DND-41 (cell line): Measurements from ENCODE around the gene TLDC2.
"Not testable (repeated sequence)": the region's sequence is repeated elsewhere in the genome, so short reads cannot be mapped to it uniquely, and the experiment has no call there.

ENCODE experiments used
- ATAC-seq: fragments of 200-7000 bp; cut with Tn5 transposase; 3 replicates; pipeline ENCODE4 v1.9.1; 2021; ENCODE audit warnings: low read depth; ENCODE audit not compliant: insufficient read depth
- DNase-seq: peaks from one replicate; pipeline ENCODE4 v3.0.0-alpha.2; 2020
- H2AFZ ChIP-seq: 2 replicates; pipeline ENCODE4 v1.6.0; 2012; ENCODE audit warnings: low read depth, low read length
- H3K27ac ChIP-seq: 2 replicates; pipeline ENCODE4 v1.5.1; 2012; ENCODE audit warnings: low read length, inconsistent platforms
- H3K27me3 ChIP-seq: fragments of 200-600 bp; sonication (generic); 2 replicates; pipeline ENCODE4 v1.6.0; 2012; ENCODE audit warnings: low read length, mild to moderate bottlenecking, inconsistent platforms; ENCODE audit not compliant: insufficient read depth, poor library complexity
- H3K36me3 ChIP-seq: 2 replicates; pipeline ENCODE4 v1.5.1; 2012; ENCODE audit warnings: low read length, inconsistent platforms; ENCODE audit not compliant: insufficient read depth
- H3K4me1 ChIP-seq: 2 replicates; pipeline ENCODE4 v1.5.1; 2012; ENCODE audit warnings: mild to moderate bottlenecking, low read length; ENCODE audit not compliant: insufficient read depth
- H3K4me2 ChIP-seq: 2 replicates; pipeline ENCODE4 v1.6.0; 2012; ENCODE audit warnings: mild to moderate bottlenecking, moderate library complexity, low read length, inconsistent platforms; ENCODE audit not compliant: insufficient read depth
- H3K4me3 ChIP-seq, 2 experiments: fragments of 200-600 bp in 1 of 2; shearing (Covaris generic) in 1 of 2; 2 replicates each; pipeline ENCODE4 v1.5.1; 2012 to 2016; ENCODE audit warnings: inconsistent platforms in 2 of 2, low read length in 2 of 2, mild to moderate bottlenecking in 2 of 2, low read depth in 1 of 2, moderate library complexity in 1 of 2
- H3K79me2 ChIP-seq: 2 replicates; pipeline ENCODE4 v1.6.0; 2012; ENCODE audit warnings: low read length, inconsistent platforms; ENCODE audit not compliant: insufficient read depth
- H3K9ac ChIP-seq: 2 replicates; pipeline ENCODE4 v1.6.0; 2012; ENCODE audit warnings: low read depth, mild to moderate bottlenecking, inconsistent platforms, low read length, moderate library complexity
- H3K9me3 ChIP-seq: 2 replicates; pipeline ENCODE4 v1.5.1; 2012; ENCODE audit warnings: low read length, moderate library complexity, mild to moderate bottlenecking, inconsistent platforms; ENCODE audit not compliant: insufficient read depth, severe bottlenecking
- H4K20me1 ChIP-seq: 2 replicates; pipeline ENCODE4 v1.6.0; 2012; ENCODE audit warnings: low read length; ENCODE audit not compliant: insufficient read depth
- CTCF ChIP-seq: IDR thresholded peaks from 2 replicates; pipeline ENCODE4 v1.5.1; 2012; ENCODE audit warnings: borderline replicate concordance, low read length, moderate library complexity, mild to moderate bottlenecking; ENCODE audit not compliant: poor library complexity, severe bottlenecking; ENCODE audit errors: extremely low read depth
- EZH2 ChIP-seq: IDR thresholded peaks from 3 replicates; pipeline ENCODE4 v1.6.1; 2012; ENCODE audit warnings: borderline replicate concordance, low read depth, mild to moderate bottlenecking, moderate library complexity, low read length, inconsistent platforms; ENCODE audit not compliant: severe bottlenecking

Gene TLDC2

GRCh38 chr20:36904690-36905089 is 28.8 kb downstream of the TLDC2 start:
- no peak overlapping the region for H3K27ac ChIP-seq
- ATAC-seq (no peak), DNase-seq (no peak)
- no peaks in the 10 kb centered on the region for H3K4me1 ChIP-seq
- H4K20me1 ChIP-seq, result no peaks in the 10 kb centered on the region
- H3K9ac ChIP-seq, result no peak overlapping the region
- no peak for TF ChIP-seq EZH2
- TF ChIP-seq CTCF, result no peak
- no peak overlapping the region for H3K4me2 ChIP-seq
- H3K4me3 ChIP-seq, result no peak overlapping the region
- H2AFZ ChIP-seq, result no peak overlapping the region
- no peaks in the 10 kb centered on the region for H3K36me3 ChIP-seq
- H3K27me3 ChIP-seq, result no peaks in the 10 kb centered on the region
- no peaks in the 10 kb centered on the region for H3K79me2 ChIP-seq
- H3K9me3 ChIP-seq, result no peaks in the 10 kb centered on the region

GRCh38 chr20:36905566-36905965 is 29.6 kb downstream of the TLDC2 start:
- not testable (repeated sequence) for H4K20me1 ChIP-seq

GRCh38 chr20:36906086-36906485 is 30.1 kb downstream of the TLDC2 start:
- not testable (repeated sequence) for H4K20me1 ChIP-seq, H3K79me2 ChIP-seq, H3K4me1 ChIP-seq, H3K36me3 ChIP-seq, H3K9me3 ChIP-seq, ATAC-seq, H2AFZ ChIP-seq, DNase-seq, H3K27me3 ChIP-seq, H3K27ac ChIP-seq, H3K9ac ChIP-seq, H3K4me2 ChIP-seq, H3K4me3 ChIP-seq

More at GRCh38 chr20:36905566-36905965, 29.6 kb downstream of the TLDC2 start:
- H3K4me1 ChIP-seq, ATAC-seq, DNase-seq, H3K9ac ChIP-seq, H3K4me2 ChIP-seq, H3K4me3 ChIP-seq, H2AFZ ChIP-seq, H3K27ac ChIP-seq, H3K9me3 ChIP-seq, H3K27me3 ChIP-seq, H3K36me3 ChIP-seq, H3K79me2 ChIP-seq: not testable (repeated sequence)

- Histone ChIP-seq H3K36me3 (no peaks in the 10 kb centered on the region), H3K9ac (no peak overlapping the region), H3K27ac (no peak overlapping the region), H3K9me3 (no peaks in the 10 kb centered on the region), H3K4me1 (no peaks in the 10 kb centered on the region), H4K20me1 (no peaks in the 10 kb centered on the region), H3K4me3 (no peak overlapping the region), H2AFZ (no peak overlapping the region), H3K27me3 (no peaks in the 10 kb centered on the region), H3K79me2 (no peaks in the 10 kb centered on the region), H3K4me2 (no peak overlapping the region)
- no peak for TF ChIP-seq EZH2
- no peak for TF ChIP-seq CTCF
- DNase-seq (no peak), ATAC-seq (no peak)
Observed at GRCh38 chr20:36908603-36909002, 32.7 kb downstream of the TLDC2 start.

- Histone ChIP-seq H3K27me3 (no peaks in the 10 kb centered on the region), H3K9me3 (no peaks in the 10 kb centered on the region), H2AFZ (no peak overlapping the region), H4K20me1 (no peaks in the 10 kb centered on the region), H3K27ac (no peak overlapping the region), H3K79me2 (no peaks in the 10 kb centered on the region), H3K4me1 (no peaks in the 10 kb centered on the region), H3K4me2 (no peak overlapping the region), H3K36me3 (no peaks in the 10 kb centered on the region), H3K9ac (no peak overlapping the region), H3K4me3 (no peak overlapping the region)
- TF ChIP-seq EZH2 (no peak), CTCF (no peak)
- DNase-seq (no peak), ATAC-seq (no peak)
Observed at GRCh38 chr20:36916199-36916598, 40.3 kb downstream of the TLDC2 start.
